ENCODE data around the gene SAFB2. TPM values are rescaled to one million over a fixed set of nuclear protein-coding genes. Genes with fewer than 3 reads are reported as not detected.
A peak's percentile ranks its signal among the peaks of the same experiment; 100 is the strongest.

The SAFB2 gene
- total RNA-seq, 4 donors from 2014 or later = 11.6 to 47.3 (median 32.1) TPM

- H3K4me1 ChIP-seq = peaks cover 0 to 19% (median 0%) of the 10 kb centered on the region in 3 donors
- 91 to 97% methylated on average over 4 of the region's 4 CpGs for WGBS, 2 donors
- no peak for TF ChIP-seq POLR2A (IDR thresholded peaks at IDR 0.05)
- no peak for TF ChIP-seq CTCF (IDR thresholded peaks at IDR 0.05)
- no peak overlapping the region for H3K27ac ChIP-seq
- H3K9me3 ChIP-seq = no peaks in the 10 kb centered on the region
- DNase-seq = no peak
- H3K36me3 ChIP-seq = peaks cover 35 to 93% (median 63%) of the 10 kb centered on the region in 3 donors
- intact Hi-C loops (cut with DNase I) = no loop called here
- no peak overlapping the region for H3K4me3 ChIP-seq
- H3K27me3 ChIP-seq = no peaks in the 10 kb centered on the region
Observed at GRCh38 chr19:5646703-5647102, 24.1 kb upstream of the SAFB2 start.

DNA sequence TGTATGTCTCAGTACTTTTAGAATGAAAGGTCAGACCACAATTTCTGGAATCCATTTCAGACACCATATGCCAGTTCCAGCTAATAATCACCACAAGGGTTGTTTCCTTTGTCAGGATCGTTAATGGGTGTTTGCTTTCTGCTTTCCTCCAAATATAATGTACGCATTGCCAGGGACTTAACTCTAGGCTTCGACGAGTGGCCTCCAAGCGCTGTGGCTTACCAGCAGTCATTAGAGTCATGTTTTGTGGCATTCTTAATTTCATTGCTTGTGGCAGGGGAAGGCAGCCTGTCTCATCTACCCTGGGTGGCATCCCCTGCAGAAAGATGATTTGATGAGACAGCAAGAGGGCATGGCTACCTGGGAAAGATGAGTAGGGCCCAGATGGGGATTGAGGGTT, 22.8 kb upstream of the SAFB2 start:
- DNase-seq = no peak
- WGBS, 2 donors = 85 to 90% methylated on average over 5 of the region's 5 CpGs
- H3K4me1 ChIP-seq = peaks cover 6 to 32% (median 8%) of the 10 kb centered on the region in 3 donors
- TF ChIP-seq POLR2A (IDR thresholded peaks at IDR 0.05) (no peak), CTCF (IDR thresholded peaks at IDR 0.05) (no peak)
- peaks cover 27 to 84% (median 52%) of the 10 kb centered on the region in 3 donors for H3K36me3 ChIP-seq
- no peak overlapping the region for H3K27ac ChIP-seq
- H3K4me3 ChIP-seq = no peak overlapping the region
- no peaks in the 10 kb centered on the region for H3K9me3 ChIP-seq
- intact Hi-C loops (cut with DNase I) = no loop called here
- no peaks in the 10 kb centered on the region for H3K27me3 ChIP-seq

GRCh38 chr19:5644037-5644436, 21.5 kb upstream of the SAFB2 start:
- WGBS, 2 donors = 78 to 84% methylated on average over 2 of the region's 2 CpGs
- Histone ChIP-seq H3K27me3 (no peaks in the 10 kb centered on the region), H3K27ac (no peak overlapping the region), H3K4me3 (no peak overlapping the region), H3K4me1 (peaks cover 6 to 44% (median 8%) of the 10 kb centered on the region in 3 donors), H3K9me3 (no peaks in the 10 kb centered on the region), H3K36me3 (peaks cover 21 to 74% (median 43%) of the 10 kb centered on the region in 3 donors)
- TF ChIP-seq CTCF (IDR thresholded peaks at IDR 0.05) (no peak), POLR2A (IDR thresholded peaks at IDR 0.05) (no peak)
- intact Hi-C loops (cut with DNase I) = no loop called here
- no peak for DNase-seq

DNA sequence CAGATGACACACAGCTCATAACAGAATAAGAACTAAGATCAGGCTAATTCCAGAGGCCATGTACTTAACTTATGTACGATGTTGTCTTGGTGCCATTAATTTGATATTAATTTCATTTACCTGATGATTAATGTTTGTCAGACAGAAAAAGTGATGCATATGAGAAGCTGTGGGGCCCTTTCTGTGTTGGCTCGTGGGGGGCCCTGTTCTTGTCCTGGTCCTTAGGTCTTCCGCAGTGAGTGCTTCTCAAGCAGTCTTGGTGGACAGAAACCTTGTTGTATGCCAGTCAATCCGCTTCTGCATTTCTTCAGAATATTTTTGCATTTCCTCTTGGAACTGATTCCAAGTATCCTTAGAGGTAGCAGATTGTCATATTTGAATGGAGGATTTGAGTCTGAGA, 20.5 kb upstream of the SAFB2 start:
- Histone ChIP-seq H3K4me1 (peaks cover 9 to 53% (median 14%) of the 10 kb centered on the region in 3 donors), H3K27ac (no peak overlapping the region), H3K9me3 (no peaks in the 10 kb centered on the region), H3K36me3 (peaks cover 21 to 67% (median 38%) of the 10 kb centered on the region in 3 donors), H3K4me3 (no peak overlapping the region), H3K27me3 (no peaks in the 10 kb centered on the region)
- WGBS, 2 donors = 66 to 85% methylated on average over 4 of the region's 4 CpGs
- no peak for DNase-seq
- no peak for TF ChIP-seq POLR2A (IDR thresholded peaks at IDR 0.05)
- TF ChIP-seq CTCF (IDR thresholded peaks at IDR 0.05) = no peak
- intact Hi-C loops (cut with DNase I) = no loop called here

DNA sequence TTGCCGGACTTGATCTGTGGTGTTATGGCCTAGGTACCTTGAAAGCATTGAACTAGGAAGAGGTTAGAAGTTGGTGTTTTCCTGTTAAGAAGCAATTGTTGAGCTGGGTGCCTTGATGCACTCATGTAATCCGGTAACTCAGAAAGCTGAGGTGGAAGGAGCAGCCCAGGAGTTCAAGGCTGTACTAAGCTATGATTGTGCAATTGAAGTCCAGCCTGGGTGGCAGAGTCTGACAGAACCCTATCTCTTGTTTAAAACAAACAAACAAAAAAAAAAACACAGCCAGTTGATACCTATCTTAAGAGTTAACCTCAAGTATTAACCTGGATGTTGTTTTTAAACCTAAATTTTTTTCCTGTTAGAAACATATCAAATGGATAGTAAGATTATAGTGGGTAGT, 19.6 kb upstream of the SAFB2 start:
- Histone ChIP-seq H3K9me3 (no peaks in the 10 kb centered on the region), H3K27me3 (no peaks in the 10 kb centered on the region), H3K27ac (peak overlapping the region in 1 of 4 donors; percentile 60), H3K4me3 (no peak overlapping the region), H3K36me3 (peaks cover 15 to 62% (median 29%) of the 10 kb centered on the region in 3 donors), H3K4me1 (peaks cover 10 to 62% (median 18%) of the 10 kb centered on the region in 3 donors)
- no peak for DNase-seq
- TF ChIP-seq CTCF (IDR thresholded peaks at IDR 0.05) = no peak
- TF ChIP-seq POLR2A (IDR thresholded peaks at IDR 0.05) = no peak
- WGBS, 2 donors = 81 to 83% methylated on average over 2 of the region's 2 CpGs
- intact Hi-C loops (cut with DNase I) = no loop called here
